ENCODE data around the gene RYR2. TPM values are rescaled to one million over a fixed set of nuclear protein-coding genes. Genes with fewer than 3 reads are reported as not detected.

The RYR2 gene
- total and polyA plus RNA-seq, 12 donors: 43.1 to 1,252 (median 872) TPM

GRCh38 chr1:237429252-237429651 is 387.3 kb downstream of the RYR2 start:
- Histone ChIP-seq H3K27me3 (no peaks in the 10 kb centered on the region), H3K9me3 (no peaks in the 10 kb centered on the region), H3K4me3 (no peak overlapping the region), H3K36me3 (peaks cover 0 to 48% (median 0%) of the 10 kb centered on the region in 9 donors), H3K4me1 (no peaks in the 10 kb centered on the region), H3K27ac (no peak overlapping the region)
- DNase-seq (no peak), ATAC-seq (peak; percentile 24 to 65 (median 43))
- WGBS, 2 donors: 52 to 67% methylated on average over 3 of the region's 3 CpGs
- TF ChIP-seq CTCF (IDR thresholded peaks at IDR 0.05): no peak
- intact Hi-C loops (cut with DNase I): no loop called here

GRCh38 chr1:237431448-237431847 is 389.5 kb downstream of the RYR2 start:
- peaks cover 0 to 27% (median 0%) of the 10 kb centered on the region in 9 donors for H3K36me3 ChIP-seq

GRCh38 chr1:237440346-237440745 is 398.4 kb downstream of the RYR2 start:
- DNase-seq (no peak), ATAC-seq (no peak)
- 32 to 87% methylated on average over 2 of the region's 2 CpGs for WGBS, 2 donors
- Histone ChIP-seq H3K9me3 (no peaks in the 10 kb centered on the region), H3K36me3 (peaks cover 0 to 8% (median 0%) of the 10 kb centered on the region in 9 donors), H3K27me3 (no peaks in the 10 kb centered on the region), H3K4me1 (peaks cover 0 to 74% (median 11%) of the 10 kb centered on the region in 9 donors), H3K4me3 (no peak overlapping the region), H3K27ac (no peak overlapping the region)
- intact Hi-C loops (cut with DNase I): no loop called here
- no peak for TF ChIP-seq CTCF (IDR thresholded peaks at IDR 0.05)

More at GRCh38 chr1:237431448-237431847, 389.5 kb downstream of the RYR2 start:
- TF ChIP-seq CTCF (IDR thresholded peaks at IDR 0.05): no peak
- H3K27ac ChIP-seq: no peak overlapping the region
- no peak overlapping the region for H3K4me3 ChIP-seq
- ATAC-seq (no peak), DNase-seq (no peak)
- intact Hi-C loops (cut with DNase I): no loop called here
- no peaks in the 10 kb centered on the region for H3K4me1 ChIP-seq
- H3K9me3 ChIP-seq: no peaks in the 10 kb centered on the region
- no peaks in the 10 kb centered on the region for H3K27me3 ChIP-seq

- intact Hi-C loops (cut with DNase I): no loop called here
- H3K27me3 ChIP-seq: no peaks in the 10 kb centered on the region
- H3K4me1 ChIP-seq: peaks cover 0 to 52% (median 4%) of the 10 kb centered on the region in 9 donors
- peaks cover 0 to 23% (median 0%) of the 10 kb centered on the region in 9 donors for H3K36me3 ChIP-seq
- H3K27ac ChIP-seq: no peak overlapping the region
- no peak for ATAC-seq
- H3K9me3 ChIP-seq: no peaks in the 10 kb centered on the region
- no peak for DNase-seq
- 47 to 50% methylated on average over 3 of the region's 3 CpGs for WGBS, 2 donors
- H3K4me3 ChIP-seq: no peak overlapping the region
- TF ChIP-seq CTCF (IDR thresholded peaks at IDR 0.05): no peak
Measured at GRCh38 chr1:237444120-237444790, 402.3 kb downstream of the RYR2 start.
